ENCODE measurements around the gene CCND1. TPM values are rescaled to one million over a fixed set of nuclear protein-coding genes. Genes with fewer than 3 reads are reported as not detected.

The CCND1 gene
- total and polyA plus RNA-seq, 3 donors from 2014 or later = 8.8 to 16.4 (median 13.7) TPM

GRCh38 chr11:69647761-69648497 lies 7.0 kb downstream of the CCND1 start:
- intact Hi-C loops (cut with DNase I; ENCODE audit: low total_unique reads) = loop anchor here (5.0 kb wide), 1 partner anchor 541 kb away; no protein-coding TSS in a partner anchor
- DNase-seq = no peak
- H3K4me1 ChIP-seq = peaks cover 18% of the 10 kb centered on the region
- H3K9me3 ChIP-seq = no peaks in the 10 kb centered on the region
- no peak for TF ChIP-seq POLR2A (IDR thresholded peaks at IDR 0.05)
- no peak for TF ChIP-seq CTCF (IDR thresholded peaks at IDR 0.05)
- 88 to 92% methylated on average over 14 to 28 of the region's 28 CpGs for WGBS, 2 donors
- H3K27me3 ChIP-seq = no peaks in the 10 kb centered on the region
- no peaks in the 10 kb centered on the region for H3K36me3 ChIP-seq (ENCODE audit: low read depth, missing control alignments)
- H3K4me3 ChIP-seq = no peak overlapping the region
- H3K27ac ChIP-seq = no peak overlapping the region

- Histone ChIP-seq H3K9me3 (no peaks in the 10 kb centered on the region), H3K4me3 (no peak overlapping the region), H3K27ac (no peak overlapping the region), H3K27me3 (no peaks in the 10 kb centered on the region), H3K36me3 (ENCODE audit: low read depth, missing control alignments) (no peaks in the 10 kb centered on the region), H3K4me1 (peaks cover 12% of the 10 kb centered on the region)
- 90 to 93% methylated on average over 27 to 37 of the region's 37 CpGs for WGBS, 2 donors
- intact Hi-C loops (cut with DNase I; ENCODE audit: low total_unique reads) = loop anchor here (5.0 kb wide), 1 partner anchor 542 kb away; no protein-coding TSS in a partner anchor
- no peak for DNase-seq
- no peak for TF ChIP-seq CTCF (IDR thresholded peaks at IDR 0.05)
- no peak for TF ChIP-seq POLR2A (IDR thresholded peaks at IDR 0.05)
Measured at GRCh38 chr11:69648679-69649575, 8.0 kb downstream of the CCND1 start.

GRCh38 chr11:69649576-69649900 lies 8.6 kb downstream of the CCND1 start:
- H3K4me3 ChIP-seq = no peak overlapping the region
- 93 to 94% methylated on average over 8 to 10 of the region's 10 CpGs for WGBS, 2 donors
- TF ChIP-seq POLR2A (IDR thresholded peaks at IDR 0.05) = no peak
- TF ChIP-seq CTCF (IDR thresholded peaks at IDR 0.05) = no peak
- no peaks in the 10 kb centered on the region for H3K9me3 ChIP-seq
- no peak overlapping the region for H3K27ac ChIP-seq
- peaks cover 6% of the 10 kb centered on the region for H3K4me1 ChIP-seq
- no peak for DNase-seq
- H3K27me3 ChIP-seq = no peaks in the 10 kb centered on the region
- intact Hi-C loops (cut with DNase I; ENCODE audit: low total_unique reads) = loop anchor here (5.0 kb wide), 1 partner anchor 542 kb away; no protein-coding TSS in a partner anchor
- no peaks in the 10 kb centered on the region for H3K36me3 ChIP-seq (ENCODE audit: low read depth, missing control alignments)

GRCh38 chr11:69650081-69650831 lies 9.3 kb downstream of the CCND1 start:
- Histone ChIP-seq H3K36me3 (ENCODE audit: low read depth, missing control alignments) (no peaks in the 10 kb centered on the region), H3K4me1 (no peaks in the 10 kb centered on the region), H3K27ac (no peak overlapping the region), H3K27me3 (no peaks in the 10 kb centered on the region), H3K4me3 (no peak overlapping the region), H3K9me3 (no peaks in the 10 kb centered on the region)
- WGBS, 2 donors = 86% methylated on average over 24 of the region's 24 CpGs; no CpG with 5 or more reads in 1 of the 2 donors
- TF ChIP-seq CTCF (IDR thresholded peaks at IDR 0.05) (no peak), POLR2A (IDR thresholded peaks at IDR 0.05) (no peak)
- no peak for DNase-seq
- intact Hi-C loops (cut with DNase I; ENCODE audit: low total_unique reads) = no loop called here
